H1 (cell line): ENCODE results near the gene ISG20L2. TPM values are rescaled to one million over a fixed set of nuclear protein-coding genes. Genes with fewer than 3 reads are reported as not detected.

Experiments used
- CTCF ChIA-PET: fragments of 300-600 bp; sonication (Branson Sonifier 250); formaldehyde crosslinking; loops from one replicate; lab custom pipeline; 2021; ENCODE audit not compliant: partially characterized antibody; lab: Charles Lee
- POLR2A ChIA-PET: fragments of 300-600 bp; sonication (Branson Sonifier 250); formaldehyde crosslinking; loops from one replicate; lab custom pipeline; 2021; ENCODE audit warnings: inconsistent platforms; ENCODE audit not compliant: partially characterized antibody; lab: Charles Lee
- DNase-seq, 2 experiments: peaks; one replicate each; pipeline versions ENCODE4 v3.0.0 to v3.0.0-alpha.2; 2010 to 2022; ENCODE audit warnings: low spot score in 2 of 2, low read depth in 1 of 2, mixed read lengths in 1 of 2
- FAIRE-seq: peaks from 2 replicates; lab custom pipeline; 2011; peaks lifted over from hg19 to GRCh38; lab: Jason Lieb, UNC
- H2AFZ ChIP-seq: 2 replicates; pipeline ENCODE4 v1.8.1; 2012; ENCODE audit warnings: low read length, inconsistent platforms
- H2AK5ac ChIP-seq: 2 replicates; pipeline ENCODE4 v1.6.1; 2013; ENCODE audit warnings: low read depth, low read length
- H2BK120ac ChIP-seq: replicated peaks from 2 replicates; pipeline ENCODE3; 2013; ENCODE audit warnings: low read depth, low read length, inconsistent platforms
- H2BK12ac ChIP-seq: 2 replicates; pipeline ENCODE4 v1.6.1; 2013; ENCODE audit warnings: low read depth, low read length
- H2BK15ac ChIP-seq: 2 replicates; pipeline ENCODE4 v1.6.1; 2013; ENCODE audit warnings: low read length
- H2BK20ac ChIP-seq: 2 replicates; pipeline ENCODE4 v1.6.1; 2013; ENCODE audit warnings: low read length
- H2BK5ac ChIP-seq: 2 replicates; pipeline ENCODE4 v1.6.1; 2013; ENCODE audit warnings: low read depth, low read length
- H3K14ac ChIP-seq: 2 replicates; pipeline ENCODE4 v1.6.1; 2013; ENCODE audit warnings: inconsistent platforms; ENCODE audit not compliant: insufficient read length
- H3K18ac ChIP-seq: 2 replicates; pipeline ENCODE4 v1.6.1; 2013; ENCODE audit warnings: low read length; ENCODE audit errors: extremely low read depth
- H3K23ac ChIP-seq: 2 replicates; pipeline ENCODE4 v1.6.1; 2013; ENCODE audit warnings: inconsistent platforms; ENCODE audit not compliant: insufficient read length
- H3K23me2 ChIP-seq: 2 replicates; pipeline ENCODE4 v1.6.1; 2013; ENCODE audit warnings: low read depth, low read length
- H3K27ac ChIP-seq: 2 replicates; pipeline ENCODE4 v1.6.1; 2011; ENCODE audit warnings: low read depth, low read length, inconsistent platforms
- H3K27me3 ChIP-seq, 4 experiments: replicated peaks in 1 of 4; 1 replicate in 1 of 4; 2 replicates in 3 of 4; pipeline versions ENCODE4 v1.6.1 to v1.8.1; 2011 to 2013; ENCODE audit warnings: low read length in 3 of 4, mild to moderate bottlenecking in 3 of 4, inconsistent platforms in 2 of 4, mixed read lengths in 2 of 4, moderate library complexity in 1 of 4; ENCODE audit not compliant: control insufficient read depth in 3 of 4, insufficient read depth in 3 of 4; ENCODE audit errors: extremely low read depth in 1 of 4
- H3K36me3 ChIP-seq, 4 experiments: 2 replicates each; pipeline versions ENCODE4 v1.6.1 to v1.8.1; 2011 to 2013; ENCODE audit warnings: mild to moderate bottlenecking in 4 of 4, low read length in 3 of 4, moderate library complexity in 2 of 4, control low read depth in 1 of 4, inconsistent platforms in 1 of 4; ENCODE audit not compliant: insufficient read depth in 4 of 4, control insufficient read depth in 2 of 4
- H3K4ac ChIP-seq: replicated peaks from 2 replicates; pipeline ENCODE3; 2013; ENCODE audit warnings: low read length, low read depth, mixed read lengths, inconsistent platforms; ENCODE audit not compliant: insufficient read length
- H3K4me1 ChIP-seq, 4 experiments: replicated peaks in 1 of 4; 1 replicate in 1 of 4; 2 replicates in 3 of 4; pipeline versions ENCODE4 v1.6.1 to v1.8.1; 2011 to 2013; ENCODE audit warnings: low read length in 3 of 4, inconsistent platforms in 2 of 4, mixed read lengths in 1 of 4; ENCODE audit not compliant: insufficient read depth in 4 of 4, control insufficient read depth in 3 of 4
- H3K4me2 ChIP-seq, 2 experiments: 2 replicates each; pipeline versions ENCODE4 v1.6.1 to v1.8.1; 2011 to 2013; ENCODE audit warnings: low read depth in 2 of 2, low read length in 2 of 2, control low read depth in 1 of 2, inconsistent platforms in 1 of 2, mild to moderate bottlenecking in 1 of 2; ENCODE audit not compliant: insufficient read depth in 1 of 2
- H3K4me3 ChIP-seq, 4 experiments: fragments of 200-600, 300-600 bp in 1 of 4; sonication (generic), shearing (Covaris generic), sonication (Bioruptor Twin) in 1 of 4; 2 replicates each; pipeline versions ENCODE4 v1.5.1 to v1.8.1; 2011 to 2016; ENCODE audit warnings: low read length in 4 of 4, low read depth in 3 of 4, control low read depth in 2 of 4, inconsistent platforms in 2 of 4, mild to moderate bottlenecking in 2 of 4, mixed read lengths in 1 of 4, moderate library complexity in 1 of 4; ENCODE audit not compliant: insufficient read depth in 2 of 4; ENCODE audit errors: extremely low read depth in 1 of 4
- H3K56ac ChIP-seq: replicated peaks from 2 replicates; pipeline ENCODE3; 2013; ENCODE audit warnings: low read depth, mild to moderate bottlenecking, mixed read lengths, low read length, inconsistent platforms; ENCODE audit not compliant: insufficient read length
- H3K79me1 ChIP-seq: 2 replicates; pipeline ENCODE4 v1.6.1; 2013; ENCODE audit warnings: low read depth, low read length, control low read depth
- H3K79me2 ChIP-seq, 2 experiments: 2 replicates each; pipeline versions ENCODE4 v1.6.1 to v1.8.1; 2012 to 2013; ENCODE audit warnings: low read length in 2 of 2, mild to moderate bottlenecking in 2 of 2, inconsistent platforms in 1 of 2; ENCODE audit not compliant: insufficient read depth in 2 of 2, control insufficient read depth in 1 of 2
- H3K9ac ChIP-seq, 4 experiments: replicated peaks in 1 of 4; 1 replicate in 1 of 4; 2 replicates in 3 of 4; pipeline versions ENCODE4 v1.6.1 to v1.8.1; 2011 to 2013; ENCODE audit warnings: low read depth in 3 of 4, low read length in 3 of 4, control low read depth in 2 of 4, mild to moderate bottlenecking in 2 of 4, moderate library complexity in 2 of 4, inconsistent platforms in 1 of 4; ENCODE audit errors: extremely low read depth in 1 of 4
- H3K9me3 ChIP-seq, 2 experiments: 2 replicates each; pipeline versions ENCODE4 v1.6.1 to v1.8.1; 2012 to 2013; ENCODE audit warnings: mild to moderate bottlenecking in 2 of 2, moderate library complexity in 2 of 2, control low read depth in 1 of 2, inconsistent platforms in 1 of 2, low read depth in 1 of 2, low read length in 1 of 2, mixed read lengths in 1 of 2; ENCODE audit not compliant: insufficient read depth in 2 of 2
- H4K20me1 ChIP-seq, 2 experiments: replicated peaks in 1 of 2; 2 replicates each; pipeline versions ENCODE3 to v1.8.1; 2011 to 2013; ENCODE audit warnings: inconsistent platforms in 2 of 2, low read length in 2 of 2, mild to moderate bottlenecking in 1 of 2; ENCODE audit not compliant: insufficient read depth in 2 of 2, control insufficient read depth in 1 of 2
- H4K5ac ChIP-seq: 2 replicates; pipeline ENCODE4 v1.6.1; 2013; ENCODE audit warnings: low read length, low read depth, mixed read lengths, inconsistent platforms; ENCODE audit not compliant: insufficient read length
- H4K8ac ChIP-seq: 2 replicates; pipeline ENCODE4 v1.8.0; 2013; ENCODE audit warnings: mild to moderate bottlenecking, moderate library complexity, low read length, inconsistent platforms; ENCODE audit not compliant: insufficient read depth; ENCODE audit errors: extremely low read depth
- H4K91ac ChIP-seq: replicated peaks from 2 replicates; pipeline ENCODE3; 2013; ENCODE audit warnings: low read length, mixed read lengths, inconsistent platforms; ENCODE audit not compliant: insufficient read length
- ASH2L ChIP-seq: fragments of 200-600, 300-600 bp; sonication (generic); IDR thresholded peaks from one replicate; pipeline ENCODE4 v1.7.1; 2017; ENCODE audit warnings: low read length
- BACH1 ChIP-seq: IDR thresholded peaks from 2 replicates; pipeline ENCODE4 v1.6.1; 2012; ENCODE audit warnings: low read length, improper control_type of control experiment
- BCL11A ChIP-seq, 2 experiments: IDR thresholded peaks; one replicate each; pipeline ENCODE4 v1.6.1; 2011; ENCODE audit warnings: low read depth in 2 of 2, low read length in 2 of 2, mild to moderate bottlenecking in 2 of 2
- CHD2 ChIP-seq: IDR thresholded peaks from 2 replicates; pipeline ENCODE4 v1.6.1; 2012; ENCODE audit warnings: low read length, improper control_type of control experiment
- HDAC2 ChIP-seq, 2 experiments: fragments of 300-600 bp in 1 of 2; sonication (generic) in 1 of 2; IDR thresholded peaks; 2 replicates each; pipeline ENCODE4 v1.6.1; 2011 to 2012; ENCODE audit warnings: low read depth in 2 of 2, low read length in 2 of 2, mild to moderate bottlenecking in 2 of 2, moderate library complexity in 2 of 2, borderline replicate concordance in 1 of 2, inconsistent platforms in 1 of 2
- KDM1A ChIP-seq: fragments of 200-600, 300-600 bp; sonication (generic); IDR thresholded peaks from 2 replicates; pipeline ENCODE4 v1.7.1; 2016; ENCODE audit warnings: mild to moderate bottlenecking, low read length, borderline replicate concordance
- MAX ChIP-seq: IDR thresholded peaks from 2 replicates; pipeline ENCODE4 v1.6.1; 2012; ENCODE audit warnings: inconsistent platforms
- NRF1 ChIP-seq: IDR thresholded peaks from 2 replicates; pipeline ENCODE4 v1.6.1; 2011; ENCODE audit warnings: mild to moderate bottlenecking, low read depth, low read length, improper control_type of control experiment
- PHF8 ChIP-seq: fragments of 200-600 bp; sonication (generic); conservative IDR thresholded peaks from 2 replicates; pipeline ENCODE4 v1.7.1; 2012; ENCODE audit warnings: low read depth, mild to moderate bottlenecking, inconsistent platforms, low read length, moderate library complexity
- POLR2A ChIP-seq, 2 experiments: IDR thresholded peaks; 1 replicate in 1 of 2; 2 replicates in 1 of 2; pipeline ENCODE4 v1.6.1; 2011; ENCODE audit warnings: low read depth in 2 of 2, low read length in 2 of 2, mild to moderate bottlenecking in 2 of 2; ENCODE audit errors: control extremely low read depth in 1 of 2
- SP2 ChIP-seq: IDR thresholded peaks from 2 replicates; pipeline ENCODE4 v1.6.1; 2012; ENCODE audit warnings: mild to moderate bottlenecking, low read length, inconsistent platforms
- TAF1 ChIP-seq: IDR thresholded peaks from 2 replicates; pipeline ENCODE4 v1.6.1; 2011; ENCODE audit warnings: mild to moderate bottlenecking, low read depth, low read length
- WGBS, 2 experiments: shearing (Covaris generic) in 1 of 2; methylation state at CpG; one replicate each; pipeline versions ENCODE4 v1.1.6 to v1.1.7; 2013 to 2015; ENCODE audit warnings: low lambda C conversion rate in 2 of 2, mixed read lengths in 2 of 2, inconsistent platforms in 1 of 2, low coverage in 1 of 2, missing lambda C conversion rate in 1 of 2; ENCODE audit not compliant: insufficient replicate concordance in 2 of 2, insufficient coverage in 1 of 2, insufficient read length in 1 of 2; ENCODE audit errors: extremely low coverage in 1 of 2, missing lambda C conversion rate in 1 of 2; 5-methylcytosine and 5-hydroxymethylcytosine counted together
- polyA plus RNA-seq, 7 experiments: library from polyadenylated mRNA; depleted of rRNA in 3 of 7; stranded (reverse) in 5 of 7; unstranded in 2 of 7; fragments of >200 nt in 5 of 7; fragments of 200-250 nt in 2 of 7; gene quantifications; 1 replicate in 5 of 7; 2 replicates in 1 of 7; 4 replicates in 1 of 7; pipeline versions ENCODE4 v1.2.1 to v1.2.3, GENCODE V29; 2011 to 2013; ENCODE audit warnings: missing spikeins in 2 of 7, mixed read lengths in 2 of 7
- total RNA-seq: library from RNA; stranded (reverse); fragmentation: NEBNext Ultra II Directional; extraction: Animal tissue kit (Norgen Biotek cat#: 25700); gene quantifications from 2 replicates; pipeline ENCODE4 v1.2.1, GENCODE V29; 2021

Gene ISG20L2
- total and polyA plus RNA-seq, 2 of the 8 experiments (the other 6 are each of a cell fraction or from before 2014, with no cell fraction given): 47.5 to 53.0 TPM

- 4% methylated on average over 16 of the region's 31 CpGs; no CpG with 5 or more reads in 1 of the 2 experiments for WGBS, 2 experiments
- Histone ChIP-seq H3K4me2 (peak overlapping the region; percentile 87 to 92), H3K18ac (peak overlapping the region; percentile 35), H2BK12ac (no peak overlapping the region), H2AK5ac (no peak overlapping the region), H3K4me1 (peaks cover 0 to 16% (median 6%) of the 10 kb centered on the region in 4 experiments; a peak in 5 of 7 replicates), H3K4ac (no peak overlapping the region), H3K23me2 (peaks cover 11% of the 10 kb centered on the region), H4K5ac (peak overlapping the region; percentile 45), H2BK20ac (no peak overlapping the region), H3K79me2 (peaks cover 29 to 51% of the 10 kb centered on the region in 2 experiments), H3K36me3 (peaks cover 0 to 15% (median 2%) of the 10 kb centered on the region in 4 experiments; a peak in 3 of 8 replicates), H4K8ac (peak overlapping the region; percentile 95; the same call in 1 of the 2 replicates), H3K56ac (peak overlapping the region; percentile 27), H3K79me1 (peaks cover 13% of the 10 kb centered on the region), H3K14ac (no peak overlapping the region), H2BK5ac (peak overlapping the region; percentile 94), H3K27me3 (no peaks in the 10 kb centered on the region), H2AFZ (no peak overlapping the region), H4K91ac (no peak overlapping the region), H3K4me3 (peak overlapping the region; percentile 67 to 97 (median 86)), H3K9me3 (no peaks in the 10 kb centered on the region), H3K27ac (peak overlapping the region; percentile 86), H4K20me1 (peaks cover 13 to 18% of the 10 kb centered on the region in 2 experiments), H2BK15ac (no peak overlapping the region), H3K9ac (peak overlapping the region; percentile 91 to 96 (median 93)), H2BK120ac (no peak overlapping the region), H3K23ac (no peak overlapping the region)
- POLR2A ChIA-PET: interaction anchor here (0.8 to 8.2 kb wide), 18 partner anchors 9 to 96 kb away, joined by 3 to 121 read pairs (median 6); partner anchors contain the start of genes CRABP2, HDGF, ISG20L2 and METTL25B
- CTCF ChIA-PET: interaction anchor here (1.0 to 11.7 kb wide), 9 partner anchors 21 to 80 kb away, joined by 3 to 100 read pairs (median 4); partner anchors contain the start of genes ISG20L2 and METTL25B
- DNase-seq (peak in 1 of 2 experiments; percentile 82), FAIRE-seq (no peak)
- no peak for TF ChIP-seq ASH2L
- no peak for TF ChIP-seq TAF1
- TF ChIP-seq CHD2: no peak
- no peak for TF ChIP-seq BCL11A (IDR thresholded peaks at IDR 0.05; ENCODE audit: low read depth in 2 of 2, low read length in 2 of 2)
- TF ChIP-seq BACH1: no peak
- no peak for TF ChIP-seq KDM1A
- TF ChIP-seq NRF1: no peak
- TF ChIP-seq SP2: no peak
- no peak for TF ChIP-seq HDAC2 (IDR thresholded peaks at IDR 0.05; ENCODE audit: borderline replicate concordance in 1 of 2, low read depth in 2 of 2, low read length in 2 of 2)
- peak in 1 of 2 experiments; percentile 57; a peak in 2 of 3 replicates for TF ChIP-seq POLR2A (IDR thresholded peaks at IDR 0.05; ENCODE audit: control extremely low read depth in 1 of 2, low read depth in 2 of 2, low read length in 2 of 2)
- TF ChIP-seq MAX: 0 out of 2 replicates have a peak, but pooled peaks have one; percentile 23
- peak; percentile 52; the same call in 1 of the 2 replicates for TF ChIP-seq PHF8
Observed at GRCh38 chr1:156767879-156768604, 39.5 kb upstream of the ISG20L2 start.
